GM18907 (cell line): ENCODE data around the gene ACVR1C.

Experiments
- ATAC-seq: cut with Tn5 transposase; IDR thresholded peaks from one replicate; pipeline ENCODE4 v1.9.1; 2021; ENCODE audit warnings: mild to moderate bottlenecking, moderate library complexity; ENCODE audit not compliant: unreplicated experiment

ACVR1C gene

GRCh38 chr2:157628477-157629415 lies at the start of gene ACVR1C:
Gene ACVR1C, minus strand, starts transcription at chr2:157628864. Its CDS starts 220 bp downstream, at chr2:157628644.
- ATAC-seq: peak; percentile 94

- no peak for ATAC-seq
These were observed 49.3 kb upstream of the ACVR1C start for GRCh38 chr2:157677941-157678340.

GRCh38 chr2:157672129-157672528 lies 43.5 kb upstream of the ACVR1C start:
- ATAC-seq: no peak

GRCh38 chr2:157662401-157662800 lies 33.7 kb upstream of the ACVR1C start:
- ATAC-seq: no peak

- ATAC-seq: no peak
These were observed 33.1 kb upstream of the ACVR1C start for GRCh38 chr2:157661776-157662175.

GRCh38 chr2:157657858-157658257 lies 29.2 kb upstream of the ACVR1C start:
- no peak for ATAC-seq

- no peak for ATAC-seq
These were observed 28.4 kb upstream of the ACVR1C start for GRCh38 chr2:157657101-157657500.

- no peak for ATAC-seq
These were observed 16.1 kb upstream of the ACVR1C start for GRCh38 chr2:157644776-157645175.

- ATAC-seq: no peak
These were observed 3.2 kb upstream of the ACVR1C start for GRCh38 chr2:157631861-157632260.

GRCh38 chr2:157627594-157628476 lies 829 bp downstream of the ACVR1C start:
- peak; percentile 12 for ATAC-seq

GRCh38 chr2:157625296-157625695 lies 3.4 kb downstream of the ACVR1C start:
- no peak for ATAC-seq

GRCh38 chr2:157620956-157621355 lies 7.7 kb downstream of the ACVR1C start:
- no peak for ATAC-seq

- ATAC-seq: no peak
These were observed 16.9 kb downstream of the ACVR1C start for GRCh38 chr2:157611726-157612125.

- no peak for ATAC-seq
These were observed 17.6 kb downstream of the ACVR1C start for GRCh38 chr2:157611110-157611509.

- ATAC-seq: no peak
These were observed 22.1 kb downstream of the ACVR1C start for GRCh38 chr2:157606534-157606933.

- no peak for ATAC-seq
These were observed 25.5 kb downstream of the ACVR1C start for GRCh38 chr2:157603198-157603597.

GRCh38 chr2:157601807-157602206 lies 26.9 kb downstream of the ACVR1C start:
- no peak for ATAC-seq

GRCh38 chr2:157596992-157597681 lies 31.5 kb downstream of the ACVR1C start:
- peak; percentile 82 for ATAC-seq

- no peak for ATAC-seq
These were observed 35.3 kb downstream of the ACVR1C start for GRCh38 chr2:157593411-157593810.

GRCh38 chr2:157592948-157593347 lies 35.7 kb downstream of the ACVR1C start:
- no peak for ATAC-seq

- no peak for ATAC-seq
These were observed 36.3 kb downstream of the ACVR1C start for GRCh38 chr2:157592374-157592773.
